ENCODE results near the gene ZNF681.
"Not testable (repeated sequence)": the region's sequence is repeated elsewhere in the genome, so short reads cannot be mapped to it uniquely, and the experiment has no call there.

ZNF681 gene

DNA sequence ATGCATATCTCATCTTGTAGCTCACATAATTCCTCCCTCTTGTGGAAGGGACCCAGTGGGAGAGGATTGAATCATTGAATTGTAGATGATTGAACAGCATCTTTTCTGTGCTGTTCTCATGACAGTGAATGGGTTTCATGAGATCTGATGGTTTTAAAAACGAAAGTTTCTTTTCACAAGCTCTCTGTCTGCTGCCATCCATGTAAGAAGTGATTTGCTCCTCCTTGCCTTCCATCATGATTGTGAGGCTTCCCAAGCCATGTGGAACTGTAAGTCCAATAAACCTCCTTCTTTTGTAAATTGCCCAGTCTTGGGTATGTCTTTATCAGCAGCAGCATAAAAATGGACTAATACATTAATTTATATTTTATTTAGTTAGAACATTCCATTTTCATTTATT lies 52.0 kb downstream of the ZNF681 start:
- Histone ChIP-seq H3K9me3 (ENCODE audit: control insufficient read depth in 1 of 2, low read length in 2 of 2) (peaks cover 0 to 13% of the 10 kb centered on the region in 2 donors), H3K4me3 (ENCODE audit: low read depth in 1 of 2, low read length in 2 of 2) (no peak overlapping the region), H3K27ac (ENCODE audit: low read depth, low read length) (no peak overlapping the region)

DNA sequence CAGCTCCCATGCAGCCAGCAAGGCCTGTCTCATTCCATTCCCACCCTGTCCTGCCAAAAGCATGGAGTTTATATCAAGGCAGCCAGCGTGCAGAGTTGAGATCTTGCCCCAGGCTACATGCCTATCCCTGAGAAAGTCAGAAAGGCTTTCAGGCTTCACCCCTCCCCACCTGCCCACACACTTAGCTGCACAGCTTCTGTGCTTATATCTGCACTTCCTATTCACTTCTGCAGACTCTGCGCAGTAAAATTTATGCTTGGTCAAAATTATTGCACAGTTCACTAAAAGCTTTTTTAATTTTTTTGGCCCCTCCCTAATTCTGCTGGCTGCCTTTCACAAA lies 59.2 kb downstream of the ZNF681 start:
- Histone ChIP-seq H3K27ac (ENCODE audit: low read depth, low read length) (no peak overlapping the region), H3K9ac (ENCODE audit: low read depth in 1 of 2, low read length in 2 of 2) (no peak overlapping the region), H3K36me3 (ENCODE audit: control insufficient read depth in 1 of 2, insufficient read depth in 2 of 2, low read length in 2 of 2) (no peaks in the 10 kb centered on the region), H3K4me1 (ENCODE audit: control insufficient read depth in 1 of 2, insufficient read depth in 2 of 2, low read length in 2 of 2) (no peaks in the 10 kb centered on the region), H3K9me3 (ENCODE audit: control insufficient read depth in 1 of 2, low read length in 2 of 2) (peaks cover 0 to 12% of the 10 kb centered on the region in 2 donors), H3K27me3 (ENCODE audit: control insufficient read depth in 1 of 2, insufficient read depth in 2 of 2, low read length in 2 of 2) (no peaks in the 10 kb centered on the region), H3K4me3 (ENCODE audit: low read depth in 1 of 2, low read length in 2 of 2) (no peak overlapping the region)

More for the DNA sequence above, 52.0 kb downstream of the ZNF681 start:
- H3K27me3 ChIP-seq (ENCODE audit: control insufficient read depth in 1 of 2, insufficient read depth in 2 of 2, low read length in 2 of 2), result no peaks in the 10 kb centered on the region
- no peaks in the 10 kb centered on the region for H3K4me1 ChIP-seq (ENCODE audit: control insufficient read depth in 1 of 2, insufficient read depth in 2 of 2, low read length in 2 of 2)
- no peak overlapping the region for H3K9ac ChIP-seq (ENCODE audit: low read depth in 1 of 2, low read length in 2 of 2)
- no peaks in the 10 kb centered on the region for H3K36me3 ChIP-seq (ENCODE audit: control insufficient read depth in 1 of 2, insufficient read depth in 2 of 2, low read length in 2 of 2)

- Histone ChIP-seq H3K27ac (ENCODE audit: low read depth, low read length) (no peak overlapping the region), H3K9ac (ENCODE audit: low read depth in 1 of 2, low read length in 2 of 2) (no peak overlapping the region), H3K9me3 (ENCODE audit: control insufficient read depth in 1 of 2, low read length in 2 of 2) (peaks cover 0 to 10% of the 10 kb centered on the region in 2 donors), H3K27me3 (ENCODE audit: control insufficient read depth in 1 of 2, insufficient read depth in 2 of 2, low read length in 2 of 2) (no peaks in the 10 kb centered on the region), H3K36me3 (ENCODE audit: control insufficient read depth in 1 of 2, insufficient read depth in 2 of 2, low read length in 2 of 2) (no peaks in the 10 kb centered on the region), H3K4me3 (ENCODE audit: low read depth in 1 of 2, low read length in 2 of 2) (no peak overlapping the region), H3K4me1 (ENCODE audit: control insufficient read depth in 1 of 2, insufficient read depth in 2 of 2, low read length in 2 of 2) (no peaks in the 10 kb centered on the region)
These were observed 59.8 kb downstream of the ZNF681 start for GRCh38 chr19:23698711-23699520.

DNA sequence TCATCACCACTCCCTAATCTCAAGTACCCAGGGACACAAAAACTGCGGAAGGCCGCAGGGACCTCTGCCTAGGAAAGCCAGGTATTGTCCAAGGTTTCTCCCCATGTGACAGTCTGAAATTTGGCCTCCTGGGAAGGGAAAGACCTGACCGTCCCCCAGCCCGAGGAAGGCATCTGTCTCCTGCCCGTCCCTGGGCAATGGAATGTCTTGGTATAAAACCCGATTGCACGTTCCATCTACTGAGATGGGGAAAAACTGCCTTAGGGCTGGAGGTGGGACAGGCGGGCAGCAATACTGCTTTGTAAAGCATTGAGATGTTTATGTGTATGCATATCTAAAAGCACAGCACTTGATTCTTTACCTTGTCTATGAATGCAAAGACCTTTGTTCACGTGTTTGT lies 65.8 kb downstream of the ZNF681 start:
- H3K27ac ChIP-seq (ENCODE audit: low read depth, low read length); H3K36me3 ChIP-seq (ENCODE audit: control insufficient read depth in 1 of 2, insufficient read depth in 2 of 2, low read length in 2 of 2); H3K4me1 ChIP-seq (ENCODE audit: control insufficient read depth in 1 of 2, insufficient read depth in 2 of 2, low read length in 2 of 2); H3K9me3 ChIP-seq (ENCODE audit: control insufficient read depth in 1 of 2, low read length in 2 of 2); H3K9ac ChIP-seq (ENCODE audit: low read depth in 1 of 2, low read length in 2 of 2); H3K27me3 ChIP-seq (ENCODE audit: control insufficient read depth in 1 of 2, insufficient read depth in 2 of 2, low read length in 2 of 2); H3K4me3 ChIP-seq (ENCODE audit: low read depth in 1 of 2, low read length in 2 of 2): not testable (repeated sequence)
